ENCODE measurements around the gene PRKAR1B.

Gene PRKAR1B

GRCh38 chr7:522071-522950 is 204.8 kb downstream of the PRKAR1B start:
- DNase-seq (ENCODE audit: low read depth, low spot score): no peak

- DNase-seq (ENCODE audit: low read depth, low spot score): no peak
These were observed 205.6 kb downstream of the PRKAR1B start for GRCh38 chr7:521221-522070.

GRCh38 chr7:520503-521161 is 206.4 kb downstream of the PRKAR1B start:
- no peak for DNase-seq (ENCODE audit: low read depth, low spot score)

GRCh38 chr7:519484-520390 is 207.3 kb downstream of the PRKAR1B start, which contains the start of gene PDGFA:
Gene PDGFA (minus strand): TSS chr7:519846. CDS start chr7:519001, 845 bp downstream.
- DNase-seq (ENCODE audit: low read depth, low spot score): no peak

- DNase-seq (ENCODE audit: low read depth, low spot score): no peak
These were observed 208.2 kb downstream of the PRKAR1B start for GRCh38 chr7:518630-519483.

GRCh38 chr7:517774-518629 is 209.1 kb downstream of the PRKAR1B start:
- no peak for DNase-seq (ENCODE audit: low read depth, low spot score)

GRCh38 chr7:516606-517456 is 210.2 kb downstream of the PRKAR1B start:
- no peak for DNase-seq (ENCODE audit: low read depth, low spot score)

GRCh38 chr7:516216-516605 is 210.9 kb downstream of the PRKAR1B start:
- DNase-seq (ENCODE audit: low read depth, low spot score): no peak

- DNase-seq (ENCODE audit: low read depth, low spot score): peak; percentile 75
These were observed 211.5 kb downstream of the PRKAR1B start for GRCh38 chr7:515628-516027.

GRCh38 chr7:514651-515598 is 212.2 kb downstream of the PRKAR1B start:
- DNase-seq (ENCODE audit: low read depth, low spot score): no peak

GRCh38 chr7:514242-514641 is 212.8 kb downstream of the PRKAR1B start:
- DNase-seq (ENCODE audit: low read depth, low spot score): no peak

GRCh38 chr7:513521-514166 is 213.4 kb downstream of the PRKAR1B start:
- DNase-seq (ENCODE audit: low read depth, low spot score): no peak

GRCh38 chr7:512541-513311 is 214.4 kb downstream of the PRKAR1B start:
- no peak for DNase-seq (ENCODE audit: low read depth, low spot score)

GRCh38 chr7:512146-512510 is 215.0 kb downstream of the PRKAR1B start:
- DNase-seq (ENCODE audit: low read depth, low spot score): no peak

GRCh38 chr7:511476-512145 is 215.5 kb downstream of the PRKAR1B start:
- no peak for DNase-seq (ENCODE audit: low read depth, low spot score)
